Endometrium (tissue), 2 donors: ENCODE data around the gene KRT77.

ENCODE experiments used
- FAIRE-seq: peaks from 2 replicates; lab custom pipeline; 2012; peaks lifted over from hg19 to GRCh38; lab: Jason Lieb, UNC
- donor health status: control.
- donor health status: control.

The KRT77 gene

DNA sequence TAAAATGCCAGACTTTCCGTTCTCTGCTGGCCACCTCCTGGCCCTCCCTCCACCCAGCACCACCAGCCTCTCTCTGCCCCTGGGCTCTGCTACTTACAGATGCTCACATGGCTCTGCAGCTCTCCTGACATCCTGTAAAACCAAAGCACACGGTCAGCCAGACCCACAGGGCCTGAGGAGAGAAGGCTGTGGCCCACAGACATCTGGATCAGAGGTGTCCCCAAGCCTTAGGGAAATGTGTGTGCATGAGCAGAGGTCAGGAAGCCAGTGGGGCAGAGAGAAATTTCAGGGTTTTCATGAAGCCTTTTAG lies 11.5 kb downstream of the KRT77 start:
- no peak for FAIRE-seq

DNA sequence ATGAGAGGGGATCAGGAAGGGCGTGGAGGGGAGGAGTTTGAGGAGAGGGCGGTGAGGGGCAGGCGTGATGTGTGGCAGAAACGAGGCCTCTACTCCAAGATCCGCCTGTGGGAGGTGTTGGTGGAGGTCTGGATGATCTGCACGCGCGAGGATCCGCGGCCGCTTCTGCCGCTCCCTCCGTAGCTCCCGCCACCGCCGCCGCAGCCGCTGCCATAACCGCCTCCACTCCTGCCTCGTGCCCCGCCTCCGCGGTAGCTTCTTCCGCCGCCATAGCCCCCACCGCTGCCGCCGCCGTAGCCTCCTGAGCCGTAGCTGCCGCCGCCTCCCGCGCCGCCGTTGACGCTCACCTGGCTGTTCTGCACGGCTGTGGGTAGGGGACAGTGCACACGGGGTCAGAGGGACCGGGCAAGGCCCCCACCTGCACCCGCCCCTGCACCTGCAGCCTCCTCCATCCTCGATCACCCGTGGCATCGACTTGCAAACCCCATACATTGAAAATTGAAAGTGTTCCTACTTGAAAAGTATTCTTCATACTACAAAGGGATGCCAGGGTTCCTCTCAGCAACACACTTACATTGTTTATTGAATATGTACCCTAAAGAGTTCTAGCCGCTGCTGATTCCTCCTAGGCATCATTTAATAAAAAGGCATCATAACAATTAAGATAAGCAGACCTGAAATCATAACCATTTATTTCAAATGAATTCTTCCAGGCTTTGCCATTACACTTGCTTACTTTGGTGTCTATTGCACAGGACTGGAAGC lies 12.1 kb downstream of the KRT77 start:
- FAIRE-seq, result no peak

DNA sequence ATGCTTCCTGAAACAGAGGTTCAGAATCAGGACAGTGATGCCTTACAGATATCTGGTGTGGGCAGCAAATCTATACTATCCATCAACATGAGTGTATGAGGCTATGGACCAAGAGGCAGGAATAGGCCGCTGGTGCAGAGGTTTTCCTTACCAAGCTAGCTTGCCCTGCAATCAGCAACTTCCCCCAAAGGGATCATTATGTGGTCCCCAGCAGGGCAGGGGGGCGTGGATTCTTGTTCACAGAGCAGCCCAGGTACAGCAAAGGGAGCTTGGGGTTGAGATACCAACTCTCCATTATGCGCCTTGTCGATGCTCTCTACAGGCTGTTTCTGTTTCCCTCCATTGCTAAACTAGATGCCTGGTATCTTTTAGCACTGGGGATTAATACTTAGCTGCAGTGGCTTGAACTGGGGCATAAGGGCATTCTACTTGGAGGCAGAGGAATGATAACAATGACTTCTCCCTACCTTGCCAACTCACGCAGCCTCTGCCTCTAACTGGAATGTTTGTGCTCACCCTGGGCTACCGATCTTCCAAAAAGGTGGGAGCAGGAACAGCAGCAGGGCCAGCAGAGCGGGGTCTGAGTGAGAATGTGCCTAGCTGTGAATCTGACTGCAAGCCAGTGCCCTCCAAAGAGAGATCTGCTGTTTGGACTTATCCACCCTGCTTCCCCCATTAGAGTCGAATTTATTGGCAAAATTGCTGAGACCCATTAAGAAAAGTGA lies 12.8 kb downstream of the KRT77 start:
- FAIRE-seq, result no peak

DNA sequence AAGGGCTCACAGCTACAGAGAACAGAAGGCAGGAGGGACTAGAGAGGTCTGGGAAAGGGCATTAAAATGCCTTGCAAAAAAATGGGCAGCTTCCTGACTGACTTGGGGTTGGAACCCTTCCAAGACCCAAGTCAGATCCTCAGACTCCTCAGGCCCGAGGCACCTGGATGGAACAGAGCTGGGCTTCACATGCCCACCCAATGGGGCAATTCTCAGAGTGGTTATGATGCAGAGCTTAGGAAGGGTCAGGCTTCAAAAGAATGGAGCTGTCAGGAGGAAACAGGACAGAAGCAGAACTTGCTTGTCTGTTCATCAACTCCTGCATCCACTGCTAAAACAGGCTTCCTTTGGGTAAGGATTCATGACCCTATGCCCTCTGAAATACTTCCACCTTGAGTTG lies 13.4 kb downstream of the KRT77 start:
- FAIRE-seq, result no peak

DNA sequence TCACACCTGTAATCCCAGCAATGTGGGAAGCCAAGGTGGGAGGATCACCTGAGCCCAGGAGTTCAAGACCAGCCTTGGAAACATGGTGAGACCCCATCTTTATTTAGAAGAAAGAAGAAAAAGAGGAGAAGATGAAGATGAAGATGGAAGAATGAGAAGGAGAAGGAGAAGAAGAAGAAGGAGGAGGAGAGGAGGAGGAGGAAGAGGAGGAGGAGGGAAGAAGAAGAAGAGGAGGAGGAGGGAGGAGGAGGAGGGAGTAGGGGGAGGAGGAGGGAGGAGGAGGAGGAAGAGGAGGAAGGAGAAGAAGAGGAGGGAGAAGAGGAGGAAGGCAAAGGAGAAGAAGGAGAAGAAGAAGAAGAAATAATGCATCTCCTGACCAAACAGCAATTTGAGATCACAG lies 14.1 kb downstream of the KRT77 start:
- no peak for FAIRE-seq

DNA sequence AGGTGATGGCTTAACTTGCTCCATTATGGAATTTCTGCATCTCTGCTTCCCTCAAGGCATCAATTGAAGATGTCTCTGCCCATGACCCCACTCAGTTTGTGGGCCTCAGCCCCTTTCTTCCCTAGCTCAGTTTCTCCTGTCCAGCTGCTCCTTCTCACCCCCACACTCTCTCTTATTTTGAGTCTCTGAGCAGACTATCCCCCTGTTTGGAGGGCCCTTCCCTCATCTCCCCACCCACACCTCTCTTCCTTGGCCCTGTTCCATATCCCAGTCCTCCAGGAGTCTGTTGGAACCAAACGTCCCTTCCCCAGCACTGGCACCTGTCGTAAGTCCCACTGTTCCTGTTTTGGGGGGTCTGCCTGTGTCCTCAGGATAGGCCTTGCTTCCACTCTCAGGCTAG lies 14.8 kb downstream of the KRT77 start:
- FAIRE-seq, result no peak

DNA sequence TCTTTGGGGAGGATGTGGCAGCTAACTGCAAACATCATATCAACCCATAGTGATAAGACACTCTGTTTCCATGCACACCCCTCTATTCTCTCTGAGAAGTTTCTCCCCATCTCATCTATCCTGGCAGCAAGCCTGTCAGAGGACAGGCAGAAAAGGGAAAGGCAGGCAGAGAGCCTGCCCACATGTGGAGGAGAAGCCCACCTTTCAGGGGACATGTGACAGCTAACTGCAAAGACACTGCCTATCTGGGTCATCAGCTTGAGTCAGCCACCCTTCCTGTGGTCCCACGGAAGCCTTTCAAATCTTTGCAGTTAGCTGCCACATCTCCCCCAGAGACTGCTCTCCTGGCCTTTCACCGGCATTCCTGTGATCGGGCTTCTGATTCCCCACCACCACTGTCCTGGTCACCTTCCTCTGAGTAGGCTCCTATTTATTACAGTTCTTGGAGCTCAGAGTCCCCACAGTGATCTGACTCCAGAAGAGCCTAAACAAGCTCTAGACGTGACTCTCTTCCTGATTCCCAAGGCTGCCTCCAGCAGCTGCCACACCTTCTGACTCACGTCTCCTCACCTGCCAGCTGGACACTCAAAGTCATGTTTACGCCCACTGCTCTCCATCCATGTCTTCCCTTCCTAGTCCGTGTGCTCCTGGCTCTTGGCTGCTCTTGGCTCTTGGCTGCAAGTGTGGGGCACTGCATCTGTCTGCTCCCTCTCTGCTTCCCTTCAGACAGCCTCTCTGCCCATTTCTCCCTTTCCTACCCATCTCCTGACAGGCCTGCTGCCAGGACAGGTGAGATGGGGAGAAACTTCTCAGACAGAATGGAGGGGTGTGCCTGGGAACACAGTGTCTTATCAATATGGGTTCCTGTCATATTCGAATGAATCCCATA lies 15.6 kb downstream of the KRT77 start:
- no peak for FAIRE-seq

DNA sequence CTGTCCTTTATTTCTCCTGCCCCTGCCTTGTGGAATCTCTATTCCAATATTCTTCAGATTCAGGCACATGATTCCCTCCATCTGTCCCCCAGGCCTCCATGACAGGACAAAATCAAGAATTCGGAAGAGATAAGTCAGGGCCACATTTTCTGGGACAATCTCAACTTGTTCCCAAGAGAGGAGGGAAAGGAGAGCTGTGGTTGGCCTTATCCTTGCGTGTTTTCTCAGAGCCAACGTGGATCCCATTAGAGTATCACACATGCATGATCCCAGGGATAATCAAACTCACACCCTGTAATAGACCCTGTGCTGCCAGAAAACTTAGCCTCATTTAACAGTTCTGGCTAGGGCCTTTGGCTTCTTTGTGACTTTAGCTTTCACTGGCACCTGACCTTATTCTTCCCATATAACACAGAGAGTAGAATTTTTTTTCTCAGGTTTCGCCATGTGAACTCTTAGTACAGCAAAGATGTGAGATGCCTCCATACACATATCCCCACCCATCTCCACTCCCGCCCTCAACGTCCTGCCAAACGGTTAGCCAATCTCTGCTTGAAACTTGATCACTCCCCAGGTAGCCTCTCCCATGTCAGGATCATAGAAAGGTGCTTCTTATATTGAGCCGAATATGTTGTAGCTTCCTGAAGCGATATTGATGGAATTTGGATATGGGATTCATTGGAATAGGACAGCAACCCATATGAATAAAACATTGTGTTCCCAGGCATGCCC lies 16.4 kb downstream of the KRT77 start:
- FAIRE-seq, result no peak

DNA sequence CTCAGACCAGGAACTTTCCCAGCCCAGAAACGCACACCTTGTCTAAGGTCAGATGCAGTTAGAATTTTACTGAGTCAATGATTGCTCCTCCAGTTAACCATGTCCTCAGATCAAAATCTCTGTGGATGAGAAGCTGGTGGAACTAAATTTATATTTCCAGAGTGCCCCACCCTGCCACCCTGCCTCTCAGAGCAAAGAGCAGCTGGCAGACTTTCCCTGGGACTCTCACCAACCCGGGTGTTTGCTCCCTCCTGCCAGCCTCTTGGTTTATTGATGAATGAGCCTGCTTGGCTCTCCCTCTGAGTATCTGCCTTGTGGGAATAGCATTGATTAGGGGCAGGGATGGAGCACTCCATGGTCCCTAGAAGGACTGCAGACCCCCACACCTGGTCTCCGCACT lies 17.3 kb downstream of the KRT77 start:
- no peak for FAIRE-seq

DNA sequence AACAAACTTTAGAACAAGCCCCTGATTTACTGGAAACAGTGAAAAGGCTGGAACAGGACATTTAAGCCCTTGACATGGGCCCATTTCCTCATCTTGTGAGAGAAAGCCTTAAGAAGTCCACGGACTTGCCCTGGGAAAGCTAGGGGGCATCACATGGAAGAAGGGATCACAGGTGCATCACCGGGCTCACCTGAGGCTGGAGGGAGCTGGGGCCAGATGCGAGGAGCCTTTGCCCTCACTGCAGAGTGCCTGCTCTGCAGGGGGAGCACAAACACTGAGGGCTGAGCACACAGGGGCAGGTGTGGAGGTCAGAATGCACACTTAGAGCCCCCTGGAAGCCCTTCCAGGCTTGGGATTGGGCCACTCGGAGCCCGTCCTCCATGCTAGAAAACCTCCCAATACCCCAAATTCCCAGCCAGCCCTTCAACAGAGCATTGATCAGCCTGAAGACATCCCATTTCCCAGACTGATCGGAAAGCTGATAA lies 17.9 kb downstream of the KRT77 start:
- no peak for FAIRE-seq

DNA sequence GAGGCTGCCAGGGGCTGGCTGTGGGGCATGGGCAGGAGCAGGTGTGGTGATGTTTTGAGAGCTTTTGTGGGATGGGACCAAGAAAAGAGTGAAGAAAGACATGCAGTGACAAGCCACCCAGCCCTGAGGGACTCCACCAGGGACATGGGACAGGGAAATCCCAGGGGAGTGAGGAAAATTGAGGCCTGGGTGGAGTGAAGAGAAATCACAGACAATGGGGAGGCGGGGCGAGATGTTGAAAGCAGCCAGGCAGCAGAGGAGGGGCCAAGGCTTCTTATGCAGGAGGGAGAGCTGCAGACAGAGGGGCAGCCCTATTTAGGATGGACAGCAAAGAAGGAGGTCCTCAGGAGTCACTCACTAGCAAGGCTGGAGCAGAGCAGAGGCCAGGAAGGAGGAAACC lies 18.9 kb downstream of the KRT77 start:
- no peak for FAIRE-seq

DNA sequence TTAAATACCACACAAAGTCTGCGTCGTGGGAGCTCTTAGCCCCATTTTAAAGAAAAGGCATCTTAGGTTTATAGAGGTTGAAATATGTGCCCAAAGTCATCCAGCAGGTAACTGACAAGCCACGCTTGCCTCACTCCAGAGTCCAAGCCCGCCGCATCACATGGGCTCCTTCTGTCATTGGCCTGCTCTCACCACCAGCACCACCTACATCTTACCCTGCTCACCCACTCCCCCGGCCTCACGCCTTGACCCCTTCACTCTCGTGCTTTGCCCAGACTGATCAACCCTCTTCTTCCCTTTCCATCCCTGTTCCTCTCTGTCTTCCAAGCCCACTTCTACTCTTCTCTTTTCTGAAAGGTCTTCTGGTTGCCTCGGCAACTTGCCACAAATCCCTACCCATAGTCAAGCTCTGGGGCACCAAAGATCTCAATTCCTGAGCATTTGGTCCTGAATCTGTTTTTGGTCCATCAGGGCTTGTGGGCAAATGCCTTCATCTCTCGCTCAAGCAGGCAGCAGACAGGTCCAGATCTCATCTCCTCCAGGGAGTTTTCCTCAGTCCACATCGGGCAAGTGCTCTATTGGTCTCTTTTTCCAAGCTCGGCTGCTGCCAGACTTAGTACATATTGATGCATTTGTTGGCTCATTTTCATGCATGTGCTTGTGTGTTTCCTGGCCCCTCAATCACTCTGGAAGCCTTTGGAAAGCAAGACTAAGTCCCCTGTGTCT lies 19.6 kb downstream of the KRT77 start:
- no peak for FAIRE-seq

DNA sequence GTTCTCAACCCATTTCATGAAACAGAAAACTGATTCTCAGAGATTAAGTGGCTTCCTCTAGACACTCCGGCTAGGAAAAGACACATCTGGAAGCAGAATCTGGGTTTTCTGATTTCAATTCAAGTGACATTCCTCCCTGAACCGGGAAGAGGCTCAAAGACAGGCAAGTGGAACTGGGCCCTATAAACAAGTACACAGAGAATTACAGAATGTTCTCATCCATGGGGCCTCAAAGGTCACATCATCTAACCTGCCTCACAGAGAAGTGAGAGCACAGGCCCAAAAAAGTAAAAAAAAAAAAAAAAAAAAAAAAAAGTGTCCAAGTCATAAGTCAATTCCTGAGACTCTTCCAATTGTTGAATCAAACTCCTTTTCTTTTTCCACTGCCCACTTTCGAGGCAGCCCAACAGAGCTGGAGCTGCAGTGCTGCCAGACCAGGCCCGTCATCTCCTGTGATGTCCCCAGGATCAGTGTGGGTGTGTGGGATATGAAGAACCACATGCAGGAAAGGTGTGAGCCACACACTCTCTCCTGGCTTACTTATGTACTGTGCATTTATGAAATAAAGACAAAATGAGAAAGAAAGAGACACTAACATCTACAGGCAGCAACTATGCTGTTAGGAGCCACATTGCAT lies 20.3 kb downstream of the KRT77 start:
- FAIRE-seq, result no peak

DNA sequence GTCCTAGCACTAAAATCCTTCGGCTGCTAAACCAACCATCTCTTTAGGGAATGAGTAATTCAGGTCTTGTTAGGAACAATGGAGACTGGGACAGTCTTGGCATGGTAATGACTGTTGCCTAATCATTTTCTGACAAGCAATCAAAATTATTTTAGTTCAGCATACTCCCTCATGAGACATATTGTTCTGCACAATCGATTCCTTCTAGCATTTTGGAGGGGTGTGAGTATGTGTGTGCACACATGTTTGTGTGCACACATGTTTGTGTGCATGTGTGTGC lies 21.0 kb downstream of the KRT77 start:
- FAIRE-seq, result no peak

DNA sequence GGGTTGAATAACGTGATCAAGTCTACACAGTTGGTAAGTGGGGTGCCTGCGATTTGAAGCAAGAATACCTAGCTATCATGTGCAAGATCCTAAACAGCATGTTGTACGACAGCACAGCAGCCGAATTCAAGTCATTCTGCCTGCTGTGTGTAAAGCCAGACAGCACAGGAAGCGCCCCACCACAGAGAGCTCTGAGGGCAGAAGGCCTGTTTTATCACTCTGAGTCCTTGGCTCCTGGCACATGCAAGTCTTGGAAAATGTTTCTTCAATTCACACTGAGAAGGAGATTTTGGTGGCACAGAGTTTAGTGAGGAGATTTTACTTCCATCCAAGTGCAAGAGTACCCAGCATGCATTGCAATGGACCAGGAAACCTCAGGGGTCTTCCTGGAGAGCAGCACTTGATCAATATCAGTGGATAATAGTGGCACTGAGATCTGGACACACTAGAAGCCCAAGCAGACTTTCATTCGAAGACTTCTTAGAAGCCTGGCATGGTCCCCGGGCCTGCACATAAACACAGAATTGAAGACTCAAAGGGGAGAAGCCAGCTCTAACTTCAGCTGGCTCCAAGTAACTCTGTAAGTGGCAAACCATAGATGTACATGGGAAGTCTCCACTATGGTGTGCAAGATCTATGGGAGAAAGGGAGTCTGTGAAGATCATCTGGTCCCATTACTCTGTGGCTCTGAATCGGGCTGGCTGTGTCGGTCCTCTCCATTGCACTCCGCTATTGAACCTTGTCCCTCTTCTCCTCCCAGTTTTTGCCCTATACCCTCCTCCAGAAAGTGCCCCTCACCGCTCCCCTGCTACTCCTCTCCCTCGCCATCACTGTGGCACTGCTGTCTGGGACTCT lies 21.6 kb downstream of the KRT77 start:
- FAIRE-seq, result no peak

DNA sequence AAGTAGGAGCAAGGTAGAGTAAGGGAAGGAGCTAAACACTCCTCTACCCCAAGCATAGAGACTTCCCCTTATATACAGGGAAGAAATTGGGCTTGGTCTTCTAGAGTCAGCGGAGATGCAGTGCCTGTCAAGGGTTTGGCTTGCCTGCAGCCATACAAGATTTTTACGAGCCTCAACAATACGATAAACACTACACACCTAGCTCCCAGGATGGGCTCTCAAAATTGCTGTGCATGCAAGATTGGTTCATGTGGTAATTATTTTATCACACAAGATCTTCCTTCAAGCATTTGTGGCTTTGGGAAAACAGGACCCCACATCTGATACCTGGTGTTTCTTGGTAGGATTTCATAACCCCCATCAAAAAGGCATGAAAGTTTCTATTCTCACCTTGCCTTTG lies 23.0 kb downstream of the KRT77 start, which contains the start of gene KRT1:
TSS of gene KRT1 (minus strand) at position 45 of the 400 bp plus-strand sequence. CDS start 59 bp downstream, outside the sequence.
- no peak for FAIRE-seq

DNA sequence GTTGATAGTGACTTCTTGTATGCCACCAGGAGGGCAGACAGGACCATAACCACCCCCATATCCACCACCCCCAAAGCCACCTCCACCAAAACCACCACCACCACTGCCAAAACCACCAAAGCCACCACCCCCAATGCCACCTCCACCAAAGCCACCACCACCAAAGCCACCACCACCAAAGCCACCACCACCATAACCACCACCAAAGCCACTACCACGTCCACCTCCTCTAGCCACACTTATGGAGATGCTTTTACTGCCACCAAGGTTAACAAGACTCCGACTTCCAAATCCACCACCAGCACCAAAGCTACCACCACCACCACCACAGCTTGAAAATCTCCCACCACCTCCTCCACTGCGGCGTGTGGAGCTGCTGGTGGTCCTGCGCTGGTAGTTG lies 23.4 kb downstream of the KRT77 start:
- no peak for FAIRE-seq

DNA sequence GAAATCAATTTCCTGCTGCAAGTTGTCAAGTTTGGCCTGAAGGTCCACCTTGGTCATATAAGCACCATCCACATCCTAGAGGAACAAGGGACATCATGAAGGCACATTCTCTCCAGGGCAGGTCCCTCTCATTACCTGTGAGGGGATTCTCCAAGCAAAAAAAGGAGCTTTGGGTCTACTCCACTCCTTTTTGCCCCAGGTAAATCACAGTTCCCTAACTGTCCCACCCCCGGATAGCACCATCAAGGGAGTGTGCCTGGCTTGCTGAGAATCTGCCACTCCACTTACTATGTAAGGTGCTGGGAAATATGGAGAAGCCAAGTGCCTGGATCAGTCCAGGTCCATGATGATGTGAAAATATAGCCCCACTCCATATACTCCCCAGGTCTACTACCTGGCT lies 25.7 kb downstream of the KRT77 start:
- no peak for FAIRE-seq

DNA sequence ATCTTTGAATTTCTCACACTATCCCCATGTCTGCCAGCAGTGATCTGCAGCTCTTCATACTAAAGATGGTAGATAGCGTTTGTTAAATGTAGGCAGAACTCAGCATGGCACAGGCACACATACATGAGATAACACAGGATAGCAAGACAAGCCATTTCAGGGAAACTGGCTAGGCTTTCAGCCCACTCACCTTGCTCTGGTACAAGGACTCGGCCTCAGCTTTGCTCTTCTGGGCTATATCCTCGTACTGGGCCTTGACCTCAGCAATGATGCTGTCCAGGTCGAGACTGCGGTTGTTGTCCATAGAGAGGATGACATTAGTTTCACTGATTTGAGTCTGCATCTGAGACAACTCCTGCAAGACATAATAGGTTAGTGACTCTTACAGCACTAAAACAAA lies 26.2 kb downstream of the KRT77 start:
- no peak for FAIRE-seq

DNA sequence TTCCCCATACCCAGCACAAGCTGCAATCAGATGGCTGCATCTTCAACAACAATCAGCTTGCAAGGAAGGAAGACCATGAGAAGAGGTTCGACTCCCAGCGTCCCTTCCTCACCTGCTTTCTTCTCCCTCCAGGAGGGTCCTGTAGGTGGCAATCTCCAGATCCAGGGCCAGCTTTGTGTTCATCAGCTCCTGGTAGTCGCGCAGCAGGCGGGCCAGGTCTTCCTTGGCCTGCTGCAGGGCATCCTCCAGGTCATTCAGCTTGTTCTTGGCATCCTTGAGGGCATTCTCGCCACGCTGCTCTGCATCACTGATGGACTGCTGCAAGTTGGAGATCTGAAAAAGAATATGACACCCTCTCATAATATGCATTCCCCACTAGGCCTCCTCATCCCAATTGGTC lies 27.2 kb downstream of the KRT77 start:
- no peak for FAIRE-seq
